Adrenal gland (tissue), 19 donors: ENCODE data around the gene PTAR1. TPM values are rescaled to one million over a fixed set of nuclear protein-coding genes. Genes with fewer than 3 reads are reported as not detected.

ENCODE experiments used
- DNase-seq, 7 donors: peaks; one replicate each; pipeline ENCODE4 v3.0.0-alpha.2; 2019 to 2020
- H3K27ac ChIP-seq, 5 donors: fragments of 200-600 bp; sonication (generic) in 4 of 5; 1 replicate in 3 of 5; 2 replicates in 2 of 5; pipeline versions ENCODE4 v1.5.1 to v1.8.0; 2016 to 2020; ENCODE audit warnings: mild to moderate bottlenecking in 1 of 5
- H3K27me3 ChIP-seq: fragments of 200-600 bp; 2 replicates; pipeline ENCODE4 v1.8.0; 2021
- H3K36me3 ChIP-seq, 2 donors: fragments of 200-600 bp; replicated peaks in 1 of 2; 1 replicate in 1 of 2; 2 replicates in 1 of 2; pipeline versions ENCODE4 v1.5.1 to v1.8.0; 2018 to 2022
- H3K4me1 ChIP-seq, 2 donors: fragments of 200-600 bp; replicated peaks in 1 of 2; 1 replicate in 1 of 2; 2 replicates in 1 of 2; pipeline versions ENCODE4 v1.5.1 to v1.8.0; 2018 to 2021
- H3K4me3 ChIP-seq, 4 donors: fragments of 200-600 bp; sonication (generic) in 3 of 4; one replicate each; pipeline ENCODE4 v1.5.1; 2016 to 2018
- H3K9me3 ChIP-seq, 3 donors: fragments of 200-600 bp; sonication (generic) in 1 of 3; replicated peaks in 1 of 3; 1 replicate in 2 of 3; 2 replicates in 1 of 3; pipeline versions ENCODE4 v1.5.1 to v1.8.0; 2016 to 2021
- POLR2A ChIP-seq, 2 donors: fragments of 450-650 bp; IDR thresholded peaks; one replicate each; pipeline ENCODE4 v1.6.1; 2017; ENCODE audit warnings: antibody characterized with exemption in 2 of 2, mild to moderate bottlenecking in 2 of 2, moderate library complexity in 1 of 2
- WGBS, 4 donors: extraction: QIAGEN DNeasy Blood & Tissue Kit in 2 of 4; methylation state at CpG; one replicate each; pipeline versions ENCODE4 v1.1.5 to v1.1.7; 2013 to 2017; 5-methylcytosine and 5-hydroxymethylcytosine counted together
- intact Hi-C, 2 donors: fragments of 100-400 bp; cut with DNase I; formaldehyde crosslinking; loops; one replicate each; pipeline versions ENCODE4 v1.14.1 to v1.15.0; 2022 to 2023
- long read RNA-seq, 10 donors: library from polyadenylated mRNA in 3 of 10; unstranded in 2 of 10; stranded (forward) in 1 of 10; transcript quantifications; one replicate each; pipeline ENCODE4 v2.0.0 and lab custom pipeline, GENCODE V29; 2021 to 2026
- polyA plus RNA-seq, 3 donors: library from polyadenylated mRNA; stranded (reverse); fragments of 200-250 nt in 2 of 3; fragments of 350-450 nt in 1 of 3; fragmentation: Illumina TruSeq in 1 of 3; extraction: RNeasy Lipid Tissue Mini Kit (QIAGEN cat#74804) in 1 of 3; gene quantifications; one replicate each; pipeline ENCODE4 v1.2.3, GENCODE V29; 2013 to 2014
- total RNA-seq, 9 donors: library from RNA; depleted of rRNA in 4 of 9; stranded (reverse); fragments of >200 nt in 4 of 9; fragments of 120-200 nt in 1 of 9; fragmentation: NEBNext Ultra II Directional in 1 of 9; extraction: Animal tissue kit (Norgen Biotek cat#: 25700) in 1 of 9; gene quantifications; one replicate each; pipeline versions ENCODE4 v1.1.0 to v1.2.4, GENCODE V29; 2013 to 2023
- TF ChIP-seq, protein P1 (sequence below), 6 experiments: fragments of 450-650 bp in 4 of 6; fragments of 200-600 bp in 2 of 6; sonication (generic) in 1 of 6; IDR thresholded peaks; 1 replicate in 5 of 6; 2 replicates in 1 of 6; pipeline versions ENCODE4 v1.5.1 to v1.8.0; 2016 to 2021; ENCODE audit warnings: antibody characterized with exemption in 6 of 6, mild to moderate bottlenecking in 2 of 6, moderate library complexity in 1 of 6
- donor health status: healthy with polysubstance abuse.
- donor health status: Bipolar disorder and iron deficiency.
- donor health status: DM: yes; HTN: yes; CAD: no.
- donor health status: DM: no; HTN: no; CAD: no.
- donor health status: DM: no; HTN: no; CAD: no.
- donor health status: DM: yes; HTN: yes; CAD: no.

The PTAR1 gene
- 10 to 100 TPM; 23.2 to 70.4 (median 37.5) TPM for total RNA-seq
- 10 to 100 TPM in 1 of 3 donors, 1 to 10 TPM in 2; 3.7 to 20.2 (median 5.6) TPM for polyA plus RNA-seq
- long read RNA-seq, donor 1, result 0 reads
- long read RNA-seq, donor 2, result 0 reads
- long read RNA-seq, donor 3, result 0 reads
- long read RNA-seq, donor 4, partial matches to known transcripts, result 1 of 3 reads
- long read RNA-seq, donor 4, other reads (novel, unspliced or antisense), result 1 of 3 reads
- long read RNA-seq, donor 5, result 0 reads
- long read RNA-seq, donor 6, partial matches to known transcripts, result 0 of 2 reads
- long read RNA-seq, donor 6, other reads (novel, unspliced or antisense), result 2 of 2 reads
- long read RNA-seq, donor 7, full-length matches to known transcripts, result 1 of 1 reads
- long read RNA-seq, donor 7, partial matches to known transcripts, result 0 of 1 reads
- long read RNA-seq, donor 7, other reads (novel, unspliced or antisense), result 0 of 1 reads
- long read RNA-seq, donor 8, result 0 reads
- long read RNA-seq, donor 9, result 0 reads
- long read RNA-seq, donor 10, result 0 reads

DNA sequence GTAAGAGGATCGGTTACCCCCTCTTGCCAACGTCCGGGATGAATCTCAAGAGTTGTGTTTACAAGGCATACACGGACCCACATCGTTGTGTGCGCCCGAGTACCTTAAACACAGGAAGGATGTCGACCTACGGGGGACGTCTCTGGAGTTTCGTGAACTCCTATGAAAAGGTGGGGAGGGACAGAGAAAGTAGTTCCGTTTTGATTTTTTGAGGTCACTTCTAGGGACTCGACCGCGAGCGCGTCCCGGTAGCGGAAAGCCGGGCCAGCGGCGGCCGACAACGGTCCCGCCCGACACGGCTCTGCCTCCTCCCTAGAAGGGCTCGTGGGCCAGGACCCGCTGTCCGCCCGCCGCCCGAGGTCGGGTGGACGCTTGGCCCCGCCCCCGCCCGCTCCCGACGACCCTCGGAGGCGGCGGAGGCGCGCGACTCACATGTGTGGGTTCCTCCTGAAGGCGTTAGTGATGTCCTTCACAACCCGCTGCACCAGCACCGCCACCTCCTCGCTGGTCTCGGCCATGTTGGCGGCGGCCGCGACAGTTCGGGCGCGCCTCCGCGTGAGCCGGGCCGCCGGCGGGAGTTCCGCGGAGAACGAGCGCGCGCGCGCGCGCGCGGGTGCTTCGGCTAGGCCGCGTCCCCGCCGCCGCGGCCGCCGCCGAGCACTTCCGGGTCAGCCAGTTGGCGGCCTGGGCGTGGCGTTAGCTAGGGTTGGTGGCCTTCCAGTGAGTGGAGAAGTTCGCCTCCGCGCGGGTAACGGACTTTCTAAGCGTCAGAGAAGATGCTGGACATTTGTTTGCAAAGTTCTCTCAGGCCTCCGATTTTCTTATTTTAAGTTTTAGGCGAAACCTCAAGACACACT is at the start of gene PTAR1:
Gene PTAR1 (minus strand): TSS at position 591 of the 857 bp plus-strand sequence. CDS start 73 bp downstream, at position 518.
- Histone ChIP-seq H3K4me3 (peak within 1 kb of the TSS; percentile 0 to 96 (median 68)), H3K27ac (peak within 1 kb of the TSS; percentile 40 to 98 (median 94)), H3K27me3 (no peaks in the 10 kb centered on the region), H3K4me1 (peaks cover 8 to 19% of the 10 kb centered on the region in 2 donors), H3K9me3 (no peaks in the 10 kb centered on the region), H3K36me3 (no peaks in the 10 kb centered on the region)
- intact Hi-C loops, result no loop called here
- DNase-seq, result peak; percentile 91 to 94 (median 93)
- 0 to 1% (median 1%) methylated on average over 23 to 98 of the region's 98 CpGs for WGBS, 4 donors
- TF ChIP-seq POLR2A (IDR thresholded peaks at IDR 0.05), result peak; percentile 55 to 80
- TF ChIP-seq, protein P1, sequence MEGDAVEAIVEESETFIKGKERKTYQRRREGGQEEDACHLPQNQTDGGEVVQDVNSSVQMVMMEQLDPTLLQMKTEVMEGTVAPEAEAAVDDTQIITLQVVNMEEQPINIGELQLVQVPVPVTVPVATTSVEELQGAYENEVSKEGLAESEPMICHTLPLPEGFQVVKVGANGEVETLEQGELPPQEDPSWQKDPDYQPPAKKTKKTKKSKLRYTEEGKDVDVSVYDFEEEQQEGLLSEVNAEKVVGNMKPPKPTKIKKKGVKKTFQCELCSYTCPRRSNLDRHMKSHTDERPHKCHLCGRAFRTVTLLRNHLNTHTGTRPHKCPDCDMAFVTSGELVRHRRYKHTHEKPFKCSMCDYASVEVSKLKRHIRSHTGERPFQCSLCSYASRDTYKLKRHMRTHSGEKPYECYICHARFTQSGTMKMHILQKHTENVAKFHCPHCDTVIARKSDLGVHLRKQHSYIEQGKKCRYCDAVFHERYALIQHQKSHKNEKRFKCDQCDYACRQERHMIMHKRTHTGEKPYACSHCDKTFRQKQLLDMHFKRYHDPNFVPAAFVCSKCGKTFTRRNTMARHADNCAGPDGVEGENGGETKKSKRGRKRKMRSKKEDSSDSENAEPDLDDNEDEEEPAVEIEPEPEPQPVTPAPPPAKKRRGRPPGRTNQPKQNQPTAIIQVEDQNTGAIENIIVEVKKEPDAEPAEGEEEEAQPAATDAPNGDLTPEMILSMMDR (IDR thresholded peaks at IDR 0.05), result peak in 2 of 6 experiments; percentile 1

- intact Hi-C loops, result no loop called here
- Histone ChIP-seq H3K27ac (no peak overlapping the region), H3K4me1 (no peaks in the 10 kb centered on the region), H3K36me3 (no peaks in the 10 kb centered on the region), H3K4me3 (no peak overlapping the region), H3K9me3 (no peaks in the 10 kb centered on the region), H3K27me3 (no peaks in the 10 kb centered on the region)
- 60 to 77% (median 71%) methylated on average over 8 of the region's 8 CpGs for WGBS, 4 donors
- no peak for TF ChIP-seq POLR2A (IDR thresholded peaks at IDR 0.05)
- TF ChIP-seq, protein P1 (IDR thresholded peaks at IDR 0.05), result no peak
- DNase-seq, result no peak
Measured at GRCh38 chr9:69809304-69809863, 49.6 kb upstream of the PTAR1 start.

DNA sequence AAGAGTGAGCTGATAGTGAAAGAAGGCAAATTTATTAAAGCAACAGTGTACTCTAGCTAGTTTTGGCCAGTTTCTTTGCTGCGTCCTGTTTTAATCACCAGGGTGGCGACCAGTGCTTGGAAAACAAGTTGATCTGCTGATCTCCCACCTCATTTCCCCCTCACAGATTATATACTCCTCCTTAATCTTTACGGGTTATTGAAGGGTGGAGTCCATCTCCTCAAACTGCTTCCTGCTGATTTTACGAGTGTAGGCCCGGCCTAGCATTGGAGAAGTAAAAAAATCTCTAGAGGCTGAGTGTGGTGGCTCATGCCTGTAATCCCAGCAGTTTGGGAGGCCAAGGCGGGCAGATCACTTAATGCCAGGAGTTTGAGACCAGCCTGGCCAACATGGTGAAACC is 46.8 kb upstream of the PTAR1 start:
- intact Hi-C loops, result no loop called here
- Histone ChIP-seq H3K9me3 (no peaks in the 10 kb centered on the region), H3K36me3 (no peaks in the 10 kb centered on the region), H3K27me3 (no peaks in the 10 kb centered on the region), H3K27ac (peak overlapping the region in 1 of 5 donors; percentile 1), H3K4me1 (no peaks in the 10 kb centered on the region), H3K4me3 (no peak overlapping the region)
- 74 to 82% (median 79%) methylated on average over 6 of the region's 6 CpGs for WGBS, 4 donors
- DNase-seq, result no peak
- no peak for TF ChIP-seq POLR2A (IDR thresholded peaks at IDR 0.05)
- TF ChIP-seq, protein P1 (IDR thresholded peaks at IDR 0.05), result no peak
